Parathyroid adenoma (tissue), 2 donors: ENCODE data around the gene ENKUR.

Experiments
- H2AFZ ChIP-seq: fragments of 300-600 bp; sonication (generic); one replicate; pipeline ENCODE4 v1.7.0; 2017; ENCODE audit warnings: antibody characterized with exemption, mild to moderate bottlenecking
- H3K27ac ChIP-seq: fragments of 300-600 bp; sonication (generic); one replicate; pipeline ENCODE4 v1.7.0; 2017
- H3K27me3 ChIP-seq: fragments of 300-600 bp; sonication (generic); one replicate; pipeline ENCODE4 v1.7.0; 2017; ENCODE audit warnings: low read length; ENCODE audit not compliant: control insufficient read depth, insufficient read depth
- H3K36me3 ChIP-seq: fragments of 300-600 bp; sonication (generic); one replicate; pipeline ENCODE4 v1.7.0; 2017; ENCODE audit warnings: low read length; ENCODE audit not compliant: control insufficient read depth, insufficient read depth
- H3K4me1 ChIP-seq: fragments of 300-600 bp; sonication (generic); one replicate; pipeline ENCODE4 v1.7.0; 2017; ENCODE audit warnings: control low read depth
- H3K4me2 ChIP-seq: fragments of 300-600 bp; sonication (generic); one replicate; pipeline ENCODE4 v1.7.0; 2017; ENCODE audit warnings: low read length
- H3K4me3 ChIP-seq: fragments of 300-600 bp; sonication (generic); one replicate; pipeline ENCODE4 v1.7.0; 2017; ENCODE audit warnings: low read depth, low read length
- H3K79me2 ChIP-seq: fragments of 300-600 bp; sonication (generic); one replicate; pipeline ENCODE4 v1.7.0; 2017; ENCODE audit warnings: control low read depth
- H3K9ac ChIP-seq: fragments of 300-600 bp; sonication (generic); one replicate; pipeline ENCODE4 v1.7.0; 2017; ENCODE audit warnings: mild to moderate bottlenecking
- H3K9me3 ChIP-seq: fragments of 300-600 bp; sonication (generic); one replicate; pipeline ENCODE4 v1.7.0; 2017; ENCODE audit warnings: low read length; ENCODE audit not compliant: control insufficient read depth
- CTCF ChIP-seq: fragments of 300-600 bp; sonication (generic); IDR thresholded peaks from one replicate; pipeline ENCODE4 v1.7.0; 2017; ENCODE audit warnings: antibody characterized with exemption, mild to moderate bottlenecking
- donor health status: primary hyperparathyroidism.

Gene ENKUR

GRCh38 chr10:25047088-25047487 is 31.1 kb upstream of the ENKUR start:
- Histone ChIP-seq H3K27ac (no peak overlapping the region), H3K9ac (no peak overlapping the region), H3K4me2 (no peak overlapping the region), H2AFZ (no peak overlapping the region), H3K4me1 (no peaks in the 10 kb centered on the region), H3K36me3 (no peaks in the 10 kb centered on the region), H3K27me3 (no peaks in the 10 kb centered on the region), H3K9me3 (no peaks in the 10 kb centered on the region), H3K4me3 (no peak overlapping the region), H3K79me2 (no peaks in the 10 kb centered on the region)
- TF ChIP-seq CTCF, result no peak

GRCh38 chr10:25046641-25047040 is 30.7 kb upstream of the ENKUR start:
- Histone ChIP-seq H3K27ac (no peak overlapping the region), H3K9me3 (no peaks in the 10 kb centered on the region), H3K4me2 (no peak overlapping the region), H3K27me3 (no peaks in the 10 kb centered on the region), H3K9ac (no peak overlapping the region), H3K4me1 (no peaks in the 10 kb centered on the region), H2AFZ (no peak overlapping the region), H3K4me3 (no peak overlapping the region), H3K36me3 (no peaks in the 10 kb centered on the region), H3K79me2 (no peaks in the 10 kb centered on the region)
- no peak for TF ChIP-seq CTCF

GRCh38 chr10:25039531-25039930 is 23.6 kb upstream of the ENKUR start:
- no peak overlapping the region for H3K4me3 ChIP-seq
- H3K36me3 ChIP-seq, result no peaks in the 10 kb centered on the region
- no peaks in the 10 kb centered on the region for H3K4me1 ChIP-seq
- no peak overlapping the region for H3K4me2 ChIP-seq
- H2AFZ ChIP-seq, result no peak overlapping the region
- no peak overlapping the region for H3K27ac ChIP-seq
- no peaks in the 10 kb centered on the region for H3K79me2 ChIP-seq
- no peak for TF ChIP-seq CTCF
- H3K9me3 ChIP-seq, result no peaks in the 10 kb centered on the region
- no peaks in the 10 kb centered on the region for H3K27me3 ChIP-seq
- no peak overlapping the region for H3K9ac ChIP-seq

- no peaks in the 10 kb centered on the region for H3K79me2 ChIP-seq
Observed at GRCh38 chr10:25038325-25038724, 22.4 kb upstream of the ENKUR start.

More at GRCh38 chr10:25038325-25038724, 22.4 kb upstream of the ENKUR start:
- no peak for TF ChIP-seq CTCF
- H3K9me3 ChIP-seq, result no peaks in the 10 kb centered on the region
- H3K27ac ChIP-seq, result no peak overlapping the region
- no peak overlapping the region for H3K4me2 ChIP-seq
- no peak overlapping the region for H3K4me3 ChIP-seq
- no peak overlapping the region for H3K9ac ChIP-seq
- no peaks in the 10 kb centered on the region for H3K4me1 ChIP-seq
- no peaks in the 10 kb centered on the region for H3K27me3 ChIP-seq
- no peaks in the 10 kb centered on the region for H3K36me3 ChIP-seq
- H2AFZ ChIP-seq, result no peak overlapping the region
